Central memory CD8-positive, alpha-beta T cell (primary cell): ENCODE results near the gene OPTC.
"Not testable (repeated sequence)": the region's sequence is repeated elsewhere in the genome, so short reads cannot be mapped to it uniquely, and the experiment has no call there.

ENCODE experiments used
- ATAC-seq: fragments of 150-1000 bp; cut with Tn5 transposase; replicated peaks from 2 replicates; pipeline ENCODE4 v1.10.0; 2022; ENCODE audit warnings: mild to moderate bottlenecking, moderate FRiP score, moderate number of reproducible peaks; ENCODE audit not compliant: poor library complexity, severe bottlenecking; ENCODE audit errors: extremely low read depth
- DNase-seq, 2 donors: peaks; one replicate each; pipeline ENCODE4 v3.0.0; 2021; ENCODE audit warnings: low spot score in 2 of 2
- H3K27ac Mint-ChIP-seq: one replicate; pipeline ENCODE4 v1.8.0; 2022; ENCODE audit warnings: low read depth, mild to moderate bottlenecking, moderate library complexity, mixed read lengths
- H3K27me3 Mint-ChIP-seq: one replicate; pipeline ENCODE4 v1.8.0; 2022; ENCODE audit warnings: mixed read lengths
- H3K36me3 Mint-ChIP-seq: one replicate; pipeline ENCODE4 v1.8.0; 2022; ENCODE audit warnings: mild to moderate bottlenecking, moderate library complexity, mixed read lengths; ENCODE audit not compliant: insufficient read depth
- H3K4me1 Mint-ChIP-seq: one replicate; pipeline ENCODE4 v1.8.0; 2022; ENCODE audit warnings: mixed read lengths
- H3K4me3 Mint-ChIP-seq: one replicate; pipeline ENCODE4 v1.8.0; 2022; ENCODE audit warnings: mild to moderate bottlenecking, moderate library complexity, mixed read lengths
- H3K9me3 Mint-ChIP-seq: one replicate; pipeline ENCODE4 v1.8.0; 2022; ENCODE audit warnings: mixed read lengths

The OPTC gene

GRCh38 chr1:203516184-203516583 is 22.2 kb downstream of the OPTC start:
- DNase-seq (no peak), ATAC-seq (no peak)
- H3K36me3 Mint-ChIP-seq, result no peaks in the 10 kb centered on the region
- no peak overlapping the region for H3K27ac Mint-ChIP-seq
- peaks cover 22% of the 10 kb centered on the region for H3K27me3 Mint-ChIP-seq
- no peak overlapping the region for H3K4me3 Mint-ChIP-seq
- H3K9me3 Mint-ChIP-seq, result no peaks in the 10 kb centered on the region
- H3K4me1 Mint-ChIP-seq, result no peaks in the 10 kb centered on the region

- H3K27ac Mint-ChIP-seq, result no peak overlapping the region
- no peaks in the 10 kb centered on the region for H3K36me3 Mint-ChIP-seq
- H3K4me3 Mint-ChIP-seq, result no peak overlapping the region
- H3K4me1 Mint-ChIP-seq, result no peaks in the 10 kb centered on the region
- no peak for DNase-seq
- H3K27me3 Mint-ChIP-seq, result peaks cover 22% of the 10 kb centered on the region
- H3K9me3 Mint-ChIP-seq, result no peaks in the 10 kb centered on the region
- ATAC-seq, result no peak
Observed at GRCh38 chr1:203516906-203517305, 23.0 kb downstream of the OPTC start.

GRCh38 chr1:203517426-203518110 is 23.6 kb downstream of the OPTC start:
- H3K27ac Mint-ChIP-seq, result no peak overlapping the region
- H3K27me3 Mint-ChIP-seq, result peaks cover 22% of the 10 kb centered on the region
- H3K9me3 Mint-ChIP-seq, result no peaks in the 10 kb centered on the region
- H3K4me1 Mint-ChIP-seq, result no peaks in the 10 kb centered on the region
- H3K36me3 Mint-ChIP-seq, result no peaks in the 10 kb centered on the region
- DNase-seq (no peak), ATAC-seq (no peak)
- H3K4me3 Mint-ChIP-seq, result no peak overlapping the region

GRCh38 chr1:203518139-203518538 is 24.2 kb downstream of the OPTC start:
- not testable (repeated sequence) for H3K9me3 Mint-ChIP-seq, ATAC-seq, H3K36me3 Mint-ChIP-seq, H3K4me1 Mint-ChIP-seq, H3K27ac Mint-ChIP-seq, H3K4me3 Mint-ChIP-seq, DNase-seq
- peaks cover 22% of the 10 kb centered on the region for H3K27me3 Mint-ChIP-seq

GRCh38 chr1:203518541-203518940 is 24.6 kb downstream of the OPTC start:
- H3K9me3 Mint-ChIP-seq, result no peaks in the 10 kb centered on the region
- H3K4me1 Mint-ChIP-seq, result no peaks in the 10 kb centered on the region
- no peak overlapping the region for H3K27ac Mint-ChIP-seq
- H3K4me3 Mint-ChIP-seq, result no peak overlapping the region
- peaks cover 18% of the 10 kb centered on the region for H3K27me3 Mint-ChIP-seq
- DNase-seq (no peak), ATAC-seq (no peak)
- H3K36me3 Mint-ChIP-seq, result no peaks in the 10 kb centered on the region

- Mint-ChIP-seq H3K4me3 (no peak overlapping the region), H3K9me3 (no peaks in the 10 kb centered on the region), H3K27me3 (peaks cover 11% of the 10 kb centered on the region), H3K4me1 (no peaks in the 10 kb centered on the region), H3K27ac (no peak overlapping the region), H3K36me3 (no peaks in the 10 kb centered on the region)
- DNase-seq (no peak), ATAC-seq (no peak)
Observed at GRCh38 chr1:203519053-203519840, 25.3 kb downstream of the OPTC start.

GRCh38 chr1:203519896-203520295 is 25.9 kb downstream of the OPTC start:
- Mint-ChIP-seq H3K4me1 (no peaks in the 10 kb centered on the region), H3K27ac (no peak overlapping the region), H3K27me3 (peaks cover 10% of the 10 kb centered on the region), H3K36me3 (no peaks in the 10 kb centered on the region), H3K9me3 (no peaks in the 10 kb centered on the region), H3K4me3 (no peak overlapping the region)
- DNase-seq (no peak), ATAC-seq (no peak)

- Mint-ChIP-seq H3K4me3 (no peak overlapping the region), H3K27ac (no peak overlapping the region), H3K27me3 (peaks cover 5% of the 10 kb centered on the region), H3K9me3 (no peaks in the 10 kb centered on the region), H3K36me3 (no peaks in the 10 kb centered on the region), H3K4me1 (no peaks in the 10 kb centered on the region)
- no peak for ATAC-seq
- no peak for DNase-seq
Observed at GRCh38 chr1:203520315-203520714, 26.4 kb downstream of the OPTC start.

- Mint-ChIP-seq H3K27me3 (no peaks in the 10 kb centered on the region), H3K4me3 (no peak overlapping the region), H3K9me3 (no peaks in the 10 kb centered on the region), H3K36me3 (no peaks in the 10 kb centered on the region), H3K4me1 (no peaks in the 10 kb centered on the region), H3K27ac (no peak overlapping the region)
- DNase-seq (no peak), ATAC-seq (no peak)
Observed at GRCh38 chr1:203521074-203521794, 27.3 kb downstream of the OPTC start.

GRCh38 chr1:203521812-203522211 is 27.9 kb downstream of the OPTC start:
- DNase-seq, result no peak
- H3K27ac Mint-ChIP-seq, result no peak overlapping the region
- H3K4me3 Mint-ChIP-seq, result no peak overlapping the region
- no peaks in the 10 kb centered on the region for H3K36me3 Mint-ChIP-seq
- no peaks in the 10 kb centered on the region for H3K9me3 Mint-ChIP-seq
- no peak for ATAC-seq
- H3K4me1 Mint-ChIP-seq, result no peaks in the 10 kb centered on the region
- H3K27me3 Mint-ChIP-seq, result no peaks in the 10 kb centered on the region

GRCh38 chr1:203522237-203522636 is 28.3 kb downstream of the OPTC start:
- no peak for ATAC-seq
- no peaks in the 10 kb centered on the region for H3K27me3 Mint-ChIP-seq
- H3K36me3 Mint-ChIP-seq, result no peaks in the 10 kb centered on the region
- H3K4me1 Mint-ChIP-seq, result no peaks in the 10 kb centered on the region
- H3K27ac Mint-ChIP-seq, result no peak overlapping the region
- H3K9me3 Mint-ChIP-seq, result no peaks in the 10 kb centered on the region
- DNase-seq, result no peak
- H3K4me3 Mint-ChIP-seq, result no peak overlapping the region

- no peak overlapping the region for H3K27ac Mint-ChIP-seq
- no peaks in the 10 kb centered on the region for H3K27me3 Mint-ChIP-seq
- no peak overlapping the region for H3K4me3 Mint-ChIP-seq
- H3K9me3 Mint-ChIP-seq, result no peaks in the 10 kb centered on the region
- DNase-seq (no peak), ATAC-seq (no peak)
- H3K36me3 Mint-ChIP-seq, result no peaks in the 10 kb centered on the region
- H3K4me1 Mint-ChIP-seq, result no peaks in the 10 kb centered on the region
Observed at GRCh38 chr1:203523667-203524066, 29.7 kb downstream of the OPTC start.

GRCh38 chr1:203524152-203524551 is 30.2 kb downstream of the OPTC start:
- no peak for DNase-seq
- ATAC-seq, result no peak
- Mint-ChIP-seq H3K4me1 (no peaks in the 10 kb centered on the region), H3K36me3 (no peaks in the 10 kb centered on the region), H3K27ac (no peak overlapping the region), H3K27me3 (no peaks in the 10 kb centered on the region), H3K4me3 (no peak overlapping the region), H3K9me3 (no peaks in the 10 kb centered on the region)
